Esophagus mucosa (tissue), 1 donor: ENCODE measurements around the gene STX8. TPM values are rescaled to one million over a fixed set of nuclear protein-coding genes. Genes with fewer than 3 reads are reported as not detected.

ENCODE experiments used
- ATAC-seq: fragments of 200-7000 bp; cut with Tn5 transposase; one replicate; pipeline ENCODE4 v1.9.1; 2020
- total RNA-seq: library from RNA; stranded (reverse); gene quantifications from one replicate; pipeline ENCODE4 v1.2.4, GENCODE V29; 2023
- donor health status: DM: yes; HTN: yes; CAD: no.

Gene STX8
- total RNA-seq, 1 donor from 2014 or later = 45.9 TPM

- ATAC-seq = no peak
Observed at GRCh38 chr17:9435165-9435564, 140.5 kb downstream of the STX8 start.

GRCh38 chr17:9434642-9435057 lies 141.0 kb downstream of the STX8 start:
- peak; percentile 75 for ATAC-seq

DNA sequence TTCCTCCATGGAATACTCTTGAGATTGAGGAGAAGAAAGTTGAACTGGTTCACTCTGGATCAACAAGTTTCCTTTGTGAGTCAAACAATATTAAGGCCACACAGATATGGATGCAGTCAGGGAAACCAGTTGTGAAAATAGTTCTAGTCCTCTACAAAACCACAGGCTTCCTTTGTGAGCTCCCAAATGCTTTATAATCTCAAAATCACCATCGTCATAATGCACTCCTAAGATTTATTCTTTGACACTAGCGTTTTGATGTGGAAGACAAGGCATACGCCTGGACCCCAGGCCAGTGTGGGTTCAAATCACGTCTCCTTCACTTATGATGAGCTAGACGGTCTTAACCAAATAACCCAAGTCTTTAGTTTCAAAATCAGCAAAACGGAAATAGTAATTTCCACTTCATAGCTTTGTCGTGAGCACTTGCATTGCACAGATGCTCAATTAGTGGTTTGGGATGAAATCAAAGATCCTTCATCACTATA lies 142.6 kb downstream of the STX8 start:
- no peak for ATAC-seq

DNA sequence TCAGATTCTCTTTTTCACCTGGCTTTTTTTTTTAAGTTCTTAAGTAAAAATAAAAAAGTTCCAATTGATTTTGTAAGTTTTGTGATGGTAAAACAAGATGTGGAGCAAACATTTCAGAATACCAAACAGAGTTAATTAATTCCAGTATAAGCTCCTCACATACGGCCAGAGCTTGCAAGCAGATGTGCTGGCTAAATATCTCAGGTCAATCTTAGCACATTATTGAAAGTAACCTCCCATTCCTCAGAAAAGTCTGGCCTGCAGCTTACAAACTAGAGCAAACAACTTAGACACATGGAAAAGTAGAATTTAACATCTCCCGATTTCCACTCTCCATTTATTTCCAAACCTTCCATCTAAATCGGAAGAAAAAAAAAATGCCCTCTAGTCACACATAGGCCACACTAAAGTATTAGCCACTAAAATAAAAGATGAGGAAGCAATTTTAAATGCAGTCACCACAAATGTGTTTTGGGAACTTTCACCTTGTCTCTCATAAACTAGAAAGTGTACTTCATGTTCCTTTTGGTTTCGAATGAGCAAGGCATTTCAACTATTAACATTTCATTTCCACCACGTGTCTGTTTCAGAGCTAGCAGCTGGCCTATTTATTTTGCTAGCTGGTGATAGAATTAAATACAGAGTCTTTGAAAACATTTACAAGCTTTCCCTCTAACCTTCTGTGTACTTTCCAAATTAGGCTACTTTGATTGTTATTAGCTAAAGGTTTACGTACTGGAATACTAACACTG lies 143.3 kb downstream of the STX8 start:
- no peak for ATAC-seq

- ATAC-seq = no peak
Observed at GRCh38 chr17:9431620-9432019, 144.0 kb downstream of the STX8 start.

GRCh38 chr17:9427465-9428315 lies 147.9 kb downstream of the STX8 start:
- no peak for ATAC-seq

GRCh38 chr17:9424071-9424640 lies 151.5 kb downstream of the STX8 start:
- no peak for ATAC-seq

- no peak for ATAC-seq
Observed at GRCh38 chr17:9421525-9421924, 154.1 kb downstream of the STX8 start.

- no peak for ATAC-seq
Observed at GRCh38 chr17:9419932-9420453, 155.6 kb downstream of the STX8 start.

DNA sequence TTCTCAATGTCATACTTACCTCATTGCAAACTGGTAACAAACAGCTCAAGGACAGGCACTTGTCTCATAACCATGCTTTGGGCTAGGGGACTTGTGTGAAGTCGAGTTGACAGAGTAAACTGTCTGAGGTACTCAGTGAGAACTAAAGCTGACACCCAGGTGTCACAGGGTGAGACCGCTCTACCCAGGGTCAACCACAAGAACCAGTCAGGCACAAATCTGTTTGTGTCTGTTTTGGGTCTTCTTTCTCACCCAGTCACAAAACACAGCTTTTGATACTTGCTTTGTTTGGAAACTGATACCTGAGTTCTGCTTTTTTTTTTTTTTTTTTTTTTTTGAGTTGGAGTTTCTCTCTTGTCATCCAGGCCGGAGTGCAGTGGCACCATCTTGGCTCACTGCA lies 161.1 kb downstream of the STX8 start:
- ATAC-seq = no peak

DNA sequence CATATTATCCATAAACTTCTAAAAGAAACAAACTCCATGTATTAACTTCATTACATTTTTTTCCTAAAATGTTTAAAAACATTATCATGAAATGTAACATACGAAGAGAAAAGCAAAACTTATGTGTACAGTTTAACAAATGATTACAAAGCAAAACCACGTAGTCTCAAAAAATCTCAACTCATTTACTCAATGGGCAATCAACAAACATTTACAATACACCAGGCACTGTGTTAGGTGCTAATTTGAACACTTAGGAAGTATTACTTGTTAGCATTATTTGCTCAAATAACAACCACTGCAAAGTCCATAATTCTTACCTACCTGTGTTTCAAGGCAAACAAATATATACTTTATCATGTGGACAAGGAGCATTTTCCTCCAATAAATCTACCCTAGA lies 164.9 kb downstream of the STX8 start:
- no peak for ATAC-seq

GRCh38 chr17:9410301-9410700 lies 165.3 kb downstream of the STX8 start:
- no peak for ATAC-seq

- ATAC-seq = no peak
Observed at GRCh38 chr17:9409878-9410277, 165.7 kb downstream of the STX8 start.

- ATAC-seq = no peak
Observed at GRCh38 chr17:9408868-9409829, 166.5 kb downstream of the STX8 start.

DNA sequence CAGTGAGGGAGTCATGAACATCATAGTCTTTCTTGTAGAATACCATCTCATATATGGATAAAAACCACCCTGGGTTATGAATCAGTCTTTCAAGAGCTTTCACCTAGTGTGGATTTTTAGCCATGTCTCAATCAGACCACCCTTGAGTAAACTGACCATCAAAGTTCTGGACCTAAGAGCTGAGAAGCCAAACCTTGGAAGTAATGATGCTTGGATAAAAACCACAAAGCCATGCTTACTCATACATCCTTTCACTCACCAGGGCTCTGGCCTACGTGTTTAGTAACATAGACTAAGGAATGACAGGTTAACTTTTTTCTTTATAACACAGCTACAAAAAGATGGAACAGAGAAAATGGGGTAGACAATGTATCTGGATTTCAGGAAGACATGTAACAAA lies 167.2 kb downstream of the STX8 start:
- ATAC-seq = no peak

DNA sequence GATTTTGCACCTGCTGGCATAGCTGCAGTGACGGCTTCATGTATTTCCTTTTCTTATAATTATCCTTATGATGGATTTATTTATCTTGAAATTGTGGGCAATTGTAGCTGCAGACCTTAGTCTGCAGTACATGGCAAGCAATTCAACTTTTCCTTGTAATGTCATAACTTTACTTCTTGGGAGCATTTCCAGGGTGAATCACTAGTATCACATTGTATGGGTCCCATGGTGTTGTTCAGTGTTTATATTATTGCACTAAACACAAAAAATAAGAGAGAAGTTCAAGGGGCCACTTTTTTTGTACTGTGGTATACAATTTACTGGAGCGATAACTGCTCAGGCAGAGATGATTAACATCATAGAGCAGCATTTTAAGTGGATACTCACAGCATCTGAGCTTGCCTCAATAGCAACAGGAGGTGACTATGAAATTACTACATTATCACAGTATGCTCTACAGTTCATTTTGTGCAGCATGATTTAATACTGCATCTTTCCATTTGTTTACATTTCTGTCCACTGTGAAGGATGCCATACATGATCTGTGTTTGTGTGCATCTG lies 169.5 kb downstream of the STX8 start:
- no peak for ATAC-seq

DNA sequence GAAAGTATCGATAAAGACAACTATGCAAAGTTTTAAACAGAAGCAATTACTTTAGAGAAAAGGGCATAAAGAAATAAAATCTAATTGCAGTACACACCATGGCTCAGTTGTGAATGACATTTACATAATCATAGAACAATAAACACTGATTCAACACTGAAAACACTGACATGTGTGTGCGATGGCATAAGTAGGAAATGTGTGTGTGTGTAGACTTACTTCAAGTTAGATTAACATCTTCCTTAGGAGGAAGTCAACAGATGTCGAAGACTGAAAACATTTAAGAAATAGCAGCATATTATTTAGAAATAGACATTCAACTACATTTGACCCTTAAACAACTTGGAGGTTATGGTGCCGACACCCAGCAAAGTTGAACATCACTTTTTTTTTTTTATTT lies 172.4 kb downstream of the STX8 start:
- ATAC-seq = no peak

GRCh38 chr17:9402590-9403199 lies 172.9 kb downstream of the STX8 start:
- ATAC-seq = no peak

DNA sequence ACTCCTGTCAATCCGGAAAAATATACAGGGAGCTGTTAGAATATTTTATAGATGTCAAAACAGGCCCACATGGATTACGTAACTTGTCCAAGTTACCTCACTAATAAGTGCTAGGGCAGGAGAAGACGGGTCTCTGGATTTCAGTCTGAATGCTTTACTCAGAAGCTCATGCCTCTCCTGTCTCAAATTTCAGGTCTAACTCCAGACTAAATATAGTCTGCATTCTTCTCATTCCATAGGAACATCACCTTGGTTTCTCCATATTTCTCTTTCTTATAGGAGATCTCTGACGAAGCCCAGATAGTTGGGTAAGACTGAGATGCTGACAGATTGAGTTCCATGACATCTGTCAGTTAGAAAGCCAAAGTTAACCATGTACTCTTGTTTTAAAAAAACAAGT lies 174.2 kb downstream of the STX8 start:
- ATAC-seq = no peak

- ATAC-seq = peak; percentile 92
Observed at GRCh38 chr17:9389111-9389527, 186.5 kb downstream of the STX8 start.

DNA sequence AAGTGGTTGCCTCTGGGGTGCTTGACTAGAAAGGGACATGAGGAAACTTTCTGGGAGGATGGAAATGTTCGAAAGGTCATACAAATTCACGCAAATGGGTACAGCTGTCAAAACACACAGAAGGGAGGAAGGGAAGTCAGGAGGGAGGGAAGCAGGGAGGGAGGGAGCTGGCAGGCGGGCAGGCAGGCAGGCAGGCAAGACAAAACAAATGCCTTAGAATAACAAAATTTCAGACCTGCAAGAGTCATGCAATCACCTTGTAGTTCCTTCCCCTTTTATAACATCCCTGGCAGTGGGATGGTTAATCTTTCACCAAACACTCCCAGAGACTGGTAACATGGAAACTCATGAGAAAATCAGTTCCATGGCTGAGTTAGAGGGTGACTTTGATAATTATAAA lies 189.2 kb downstream of the STX8 start:
- no peak for ATAC-seq
